GM21367 (cell line): Measurements from ENCODE around the gene USP44.
"Not testable (repeated sequence)": the region's sequence is repeated elsewhere in the genome, so short reads cannot be mapped to it uniquely, and the experiment has no call there.

Source experiments
- ATAC-seq: cut with Tn5 transposase; IDR thresholded peaks from one replicate; pipeline ENCODE4 v1.9.1; 2021; ENCODE audit not compliant: unreplicated experiment

The USP44 gene

GRCh38 chr12:95511977-95512376 lies 39.3 kb downstream of the USP44 start:
- ATAC-seq = no peak

GRCh38 chr12:95509300-95509699 lies 42.0 kb downstream of the USP44 start:
- no peak for ATAC-seq

GRCh38 chr12:95506707-95507523 lies 44.4 kb downstream of the USP44 start:
- ATAC-seq = no peak

- no peak for ATAC-seq
Observed at GRCh38 chr12:95505039-95505438, 46.2 kb downstream of the USP44 start.

- no peak for ATAC-seq
Observed at GRCh38 chr12:95504140-95504539, 47.1 kb downstream of the USP44 start.

DNA sequence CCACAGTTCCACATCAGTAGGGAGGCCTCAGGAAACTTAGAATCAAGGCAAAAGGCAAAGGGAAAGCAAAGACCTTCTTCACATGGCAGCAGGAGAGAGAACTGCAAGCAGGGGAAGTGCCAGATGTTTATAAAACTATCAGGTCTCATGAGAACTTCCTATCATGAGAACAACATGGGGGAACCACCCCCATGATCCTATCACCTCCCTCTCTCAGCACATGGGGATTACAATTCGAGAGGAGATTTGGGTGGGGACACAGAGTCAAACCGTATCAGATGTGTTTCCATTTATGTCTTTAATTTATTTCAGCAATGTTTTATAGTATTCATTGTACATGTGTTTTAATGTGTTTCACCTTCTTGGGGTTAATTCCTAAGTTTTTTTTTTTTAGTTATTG lies 51.5 kb downstream of the USP44 start:
- no peak for ATAC-seq

DNA sequence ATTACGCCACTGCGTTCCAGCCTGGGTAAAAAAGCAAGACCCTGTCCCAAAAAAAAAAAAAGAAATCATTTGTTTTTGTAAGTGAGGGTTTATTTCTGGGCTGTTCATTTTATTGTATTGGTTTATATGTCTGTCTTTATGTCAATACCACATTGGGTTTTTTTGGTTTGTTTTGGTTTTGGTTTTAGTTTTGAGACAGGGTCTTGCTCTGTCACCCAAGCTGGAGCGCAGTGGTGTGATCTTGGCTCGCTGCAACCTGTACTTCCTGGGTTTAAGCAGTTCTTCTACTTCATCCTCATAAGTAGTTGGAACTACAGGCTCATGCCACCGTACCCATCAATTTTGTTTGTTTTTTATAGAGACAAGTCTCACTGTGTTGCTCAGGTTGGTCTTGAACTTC lies 52.3 kb downstream of the USP44 start:
- ATAC-seq = no peak

- ATAC-seq = no peak
Observed at GRCh38 chr12:95497031-95497430, 54.2 kb downstream of the USP44 start.

DNA sequence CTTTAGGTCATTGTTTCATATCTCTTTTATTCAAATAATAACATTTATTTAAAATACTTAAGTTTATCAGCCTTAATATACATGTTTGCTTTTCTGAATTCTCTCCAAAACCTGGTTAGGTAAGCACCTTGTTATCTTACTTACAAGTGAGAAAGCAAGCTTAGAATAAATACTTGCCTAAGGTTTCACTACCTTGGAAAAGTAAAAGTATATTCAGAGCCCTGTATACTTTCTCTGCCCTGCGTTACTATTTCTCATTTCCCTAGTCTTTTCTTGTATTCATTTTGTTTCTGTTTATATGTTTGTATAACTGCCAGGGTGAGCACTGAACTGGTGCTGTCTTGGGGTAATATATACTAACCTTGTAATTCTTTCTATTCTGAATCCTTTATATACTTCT lies 55.8 kb downstream of the USP44 start:
- ATAC-seq = no peak

GRCh38 chr12:95494888-95495287 lies 56.4 kb downstream of the USP44 start:
- no peak for ATAC-seq

DNA sequence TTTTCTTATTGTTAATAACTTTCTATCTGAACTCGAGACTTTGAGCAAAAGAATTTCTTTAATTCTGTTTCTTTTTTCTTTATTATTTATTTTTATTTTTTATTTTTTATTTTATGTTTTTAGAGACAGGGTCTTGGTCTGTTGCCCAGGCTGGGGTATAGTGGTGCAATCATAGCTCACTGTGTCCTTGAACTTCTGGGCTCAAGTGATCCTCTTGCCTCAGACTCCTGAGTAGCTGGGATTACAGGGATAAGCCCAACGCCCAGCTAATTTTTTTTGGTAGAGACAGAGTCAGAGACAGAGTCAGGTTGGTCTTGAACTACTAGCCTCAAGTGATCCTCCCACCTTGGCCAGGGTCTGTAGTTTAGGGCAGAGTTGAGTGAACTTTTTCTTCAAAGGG lies 58.8 kb downstream of the USP44 start:
- ATAC-seq = no peak

- ATAC-seq = no peak
Observed at GRCh38 chr12:95487024-95487423, 64.3 kb downstream of the USP44 start.

- no peak for ATAC-seq
Observed at GRCh38 chr12:95484524-95484923, 66.8 kb downstream of the USP44 start.

- ATAC-seq = not testable (repeated sequence)
Observed at GRCh38 chr12:95482564-95482963, 68.7 kb downstream of the USP44 start.

DNA sequence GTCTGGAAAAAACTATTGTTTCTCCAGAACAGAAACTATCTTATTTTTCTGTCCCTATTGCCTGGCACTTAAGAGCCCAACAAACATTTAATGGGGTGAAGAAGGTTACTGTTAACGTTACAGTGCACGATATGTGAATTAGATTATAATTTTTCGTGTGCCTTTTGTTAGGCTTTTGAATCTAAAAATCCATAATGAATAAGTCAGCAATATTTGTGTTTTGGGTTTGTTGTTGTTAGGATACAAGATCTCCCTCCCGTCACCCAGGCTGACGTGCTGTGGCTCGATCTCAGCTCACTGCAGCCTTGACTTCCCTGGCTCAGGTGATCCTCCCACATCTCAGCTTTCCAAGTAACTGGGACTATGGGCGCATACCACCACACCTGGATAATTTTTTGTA lies 69.4 kb downstream of the USP44 start:
- ATAC-seq = no peak

- no peak for ATAC-seq
Observed at GRCh38 chr12:95481072-95481471, 70.2 kb downstream of the USP44 start.

DNA sequence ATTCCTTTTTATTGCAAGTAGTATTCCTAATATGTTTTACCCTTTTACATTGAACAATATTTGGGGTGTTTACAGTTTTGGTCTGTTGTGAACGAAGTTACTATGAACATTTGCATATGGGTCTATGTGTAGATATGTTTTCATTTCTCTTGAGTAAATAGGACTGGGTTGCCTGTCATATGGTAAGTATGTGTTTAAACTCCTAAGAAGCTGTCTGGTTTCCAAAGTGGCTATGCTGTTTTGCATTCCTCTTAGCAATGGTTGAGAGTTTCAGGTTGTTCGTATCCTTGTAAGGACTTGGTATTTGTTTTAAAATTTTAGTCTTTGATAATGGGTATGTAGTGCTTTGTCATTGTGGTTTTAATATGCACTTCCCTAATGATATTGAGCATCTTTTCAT lies 71.0 kb downstream of the USP44 start:
- ATAC-seq = no peak

DNA sequence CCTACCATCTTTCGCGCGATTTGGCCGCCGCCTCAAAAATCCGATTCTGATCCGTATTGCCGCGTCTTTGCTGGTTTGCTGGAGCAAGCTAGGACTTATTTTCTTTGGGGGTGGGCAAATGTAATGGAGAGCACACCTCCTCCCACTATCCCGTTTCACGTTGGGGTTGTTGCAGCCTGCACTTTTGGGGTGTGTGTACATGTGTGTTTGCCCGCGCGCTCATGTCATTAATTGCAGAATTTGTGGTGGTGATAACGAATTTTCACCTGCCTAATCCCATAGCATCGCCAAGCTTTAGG lies 76.7 kb downstream of the USP44 start:
- ATAC-seq = no peak

- ATAC-seq = peak; percentile 96
Observed at GRCh38 chr12:95473884-95474659, 77.2 kb downstream of the USP44 start, which contains the start of gene METAP2. METAP2 (plus strand) TSS chr12:95474152; CDS start chr12:95474180, 28 bp downstream.

- peak; percentile 36 for ATAC-seq
Observed at GRCh38 chr12:95473231-95473883, 77.9 kb downstream of the USP44 start.

- ATAC-seq = no peak
Observed at GRCh38 chr12:95470300-95470699, 81.0 kb downstream of the USP44 start.
